Activated T-helper 1 cell treated with anti-CD3 and anti-CD28 coated beads, Interleukin-12 subunit alpha, Interleukin-12 subunit beta, Interleukin-2, Interleukin-4 antibody, amounts not matched to agents 30 ng/mL and 10 ng/mL and 1 ng/mL, durations not matched to agents 14 hours and 24 hours and 36 hours (primary cell): ENCODE measurements around the gene DNAH2. TPM values are rescaled to one million over a fixed set of nuclear protein-coding genes. Genes with fewer than 3 reads are reported as not detected.

ENCODE experiments used
- DNase-seq: peaks from one replicate; pipeline ENCODE4 v3.0.0; 2021; ENCODE audit warnings: low spot score
- H3K27ac Mint-ChIP-seq: one replicate; pipeline ENCODE4 v1.8.0; 2021; ENCODE audit warnings: mild to moderate bottlenecking, mixed read lengths
- H3K27me3 Mint-ChIP-seq: one replicate; pipeline ENCODE4 v1.8.0; 2022; ENCODE audit warnings: mild to moderate bottlenecking, moderate library complexity, mixed read lengths; ENCODE audit not compliant: insufficient read depth
- H3K36me3 Mint-ChIP-seq: one replicate; pipeline ENCODE4 v1.8.0; 2021; ENCODE audit warnings: low read depth, mixed read lengths
- H3K4me1 Mint-ChIP-seq: one replicate; pipeline ENCODE4 v1.8.0; 2021; ENCODE audit warnings: low read depth, mixed read lengths
- H3K4me3 Mint-ChIP-seq: one replicate; pipeline ENCODE4 v1.8.0; 2021; ENCODE audit warnings: mild to moderate bottlenecking, moderate library complexity, mixed read lengths
- H3K9me3 Mint-ChIP-seq: one replicate; pipeline ENCODE4 v1.8.0; 2021; ENCODE audit warnings: mixed read lengths
- intact Hi-C: fragments of 100-400 bp; cut with micrococcal nuclease; formaldehyde crosslinking; loops from one replicate; pipeline ENCODE4 v1.15.1; 2024
- total RNA-seq: library from RNA; stranded (reverse); gene quantifications from 2 replicates; pipeline ENCODE4 v1.2.3, GENCODE V29; 2022

The DNAH2 gene
- total RNA-seq, 1 donor from 2014 or later = not detected

GRCh38 chr17:7881276-7882054 is 163.9 kb downstream of the DNAH2 start:
- H3K27ac Mint-ChIP-seq = no peak overlapping the region
- H3K4me1 Mint-ChIP-seq = peaks cover 3% of the 10 kb centered on the region
- intact Hi-C loops = no loop called here
- H3K36me3 Mint-ChIP-seq = peaks cover 4% of the 10 kb centered on the region
- no peaks in the 10 kb centered on the region for H3K9me3 Mint-ChIP-seq
- no peak for DNase-seq
- H3K4me3 Mint-ChIP-seq = no peak overlapping the region
- H3K27me3 Mint-ChIP-seq = no peaks in the 10 kb centered on the region

GRCh38 chr17:7882068-7882467 is 164.5 kb downstream of the DNAH2 start:
- Mint-ChIP-seq H3K27ac (no peak overlapping the region), H3K9me3 (no peaks in the 10 kb centered on the region), H3K27me3 (no peaks in the 10 kb centered on the region), H3K36me3 (peaks cover 3% of the 10 kb centered on the region), H3K4me3 (no peak overlapping the region), H3K4me1 (no peaks in the 10 kb centered on the region)
- DNase-seq = no peak
- intact Hi-C loops = no loop called here

GRCh38 chr17:7882629-7883028 is 165.1 kb downstream of the DNAH2 start:
- H3K27ac Mint-ChIP-seq = no peak overlapping the region
- H3K36me3 Mint-ChIP-seq = peaks cover 1% of the 10 kb centered on the region
- H3K27me3 Mint-ChIP-seq = no peaks in the 10 kb centered on the region
- H3K9me3 Mint-ChIP-seq = no peaks in the 10 kb centered on the region
- intact Hi-C loops = no loop called here
- H3K4me1 Mint-ChIP-seq = no peaks in the 10 kb centered on the region
- H3K4me3 Mint-ChIP-seq = no peak overlapping the region
- DNase-seq = no peak

Other genes with a start within 250 kb of the DNAH2 start
- 15.1 and 16.0 TPM in 2 replicates for gene ZBTB4, start 238.1 kb upstream of the DNAH2 start, total RNA-seq
- not detected in 2 replicates for gene SLC35G6, start 236.3 kb upstream of the DNAH2 start, total RNA-seq
- gene POLR2A, start 233.4 kb upstream of the DNAH2 start, total RNA-seq = 221 and 223 TPM in 2 replicates
- 18.6 and 26.5 TPM in 2 replicates for gene TNFSF12, start 168.7 kb upstream of the DNAH2 start, total RNA-seq
- gene TNFSF13, start 159.0 kb upstream of the DNAH2 start, total RNA-seq = 2.2 and 3.3 TPM in 2 replicates
- gene SENP3, start 155.8 kb upstream of the DNAH2 start, total RNA-seq = 102 and 104 TPM in 2 replicates
- gene CD68, start 138.1 kb upstream of the DNAH2 start, total RNA-seq = 2.4 and 3.3 TPM in 2 replicates
- gene MPDU1, start 133.9 kb upstream of the DNAH2 start, total RNA-seq = 108 and 111 TPM in 2 replicates
- gene SOX15, start 127.7 kb upstream of the DNAH2 start, total RNA-seq = 0.20 and 0.78 TPM in 2 replicates
- gene FXR2, start 102.8 kb upstream of the DNAH2 start, total RNA-seq = 59.5 and 63.6 TPM in 2 replicates
- 23.8 and 24.0 TPM in 2 replicates for gene SAT2, start 89.9 kb upstream of the DNAH2 start, total RNA-seq
- gene SHBG, start 87.6 kb upstream of the DNAH2 start, total RNA-seq = 0.20 TPM in 1 of 2 replicates, not detected in the other
- 0.54 TPM in 2 replicates for gene ATP1B2, start 66.8 kb upstream of the DNAH2 start, total RNA-seq
- gene TP53, start 30.3 kb upstream of the DNAH2 start, total RNA-seq = 172 and 179 TPM in 2 replicates
- gene WRAP53, start 29.3 kb upstream of the DNAH2 start, total RNA-seq = 31.5 TPM in 2 replicates
- 0.08 TPM in 1 of 2 replicates, not detected in the other for gene EFNB3, start 12.5 kb upstream of the DNAH2 start, total RNA-seq
- 163 and 177 TPM in 2 replicates for gene KDM6B, start 116.5 kb downstream of the DNAH2 start, total RNA-seq
- 7.4 TPM in 2 replicates for gene TMEM88, start 137.3 kb downstream of the DNAH2 start, total RNA-seq
- gene NAA38, start 139.8 kb downstream of the DNAH2 start, total RNA-seq = 36.4 and 43.5 TPM in 2 replicates
- gene CYB5D1, start 140.3 kb downstream of the DNAH2 start, total RNA-seq = 11.8 and 12.7 TPM in 2 replicates
- 125 and 133 TPM in 2 replicates for gene CHD3, start 171.0 kb downstream of the DNAH2 start, total RNA-seq
- gene RNF227, start 198.5 kb downstream of the DNAH2 start, total RNA-seq = 6.2 and 6.3 TPM in 2 replicates
- gene KCNAB3, start 212.1 kb downstream of the DNAH2 start, total RNA-seq = 9.9 and 10.8 TPM in 2 replicates
- 153 and 162 TPM in 2 replicates for gene TRAPPC1, start 214.2 kb downstream of the DNAH2 start, total RNA-seq
- 53.5 and 54.7 TPM in 2 replicates for gene CNTROB, start 214.5 kb downstream of the DNAH2 start, total RNA-seq